Adrenal gland (tissue), 5 donors: ENCODE data around the gene DIP2C.

Experiments used
- POLR2A ChIP-seq, 2 donors: fragments of 450-650 bp; IDR thresholded peaks; one replicate each; pipeline ENCODE4 v1.6.1; 2017; ENCODE audit warnings: antibody characterized with exemption in 2 of 2, mild to moderate bottlenecking in 2 of 2, moderate library complexity in 1 of 2
- TF ChIP-seq, protein P1 (sequence below), 6 experiments: fragments of 450-650 bp in 4 of 6; fragments of 200-600 bp in 2 of 6; sonication (generic) in 1 of 6; IDR thresholded peaks; 1 replicate in 5 of 6; 2 replicates in 1 of 6; pipeline versions ENCODE4 v1.5.1 to v1.8.0; 2016 to 2021; ENCODE audit warnings: antibody characterized with exemption in 6 of 6, mild to moderate bottlenecking in 2 of 6, moderate library complexity in 1 of 6
- donor health status: DM: no; HTN: no; CAD: no.

DNA sequence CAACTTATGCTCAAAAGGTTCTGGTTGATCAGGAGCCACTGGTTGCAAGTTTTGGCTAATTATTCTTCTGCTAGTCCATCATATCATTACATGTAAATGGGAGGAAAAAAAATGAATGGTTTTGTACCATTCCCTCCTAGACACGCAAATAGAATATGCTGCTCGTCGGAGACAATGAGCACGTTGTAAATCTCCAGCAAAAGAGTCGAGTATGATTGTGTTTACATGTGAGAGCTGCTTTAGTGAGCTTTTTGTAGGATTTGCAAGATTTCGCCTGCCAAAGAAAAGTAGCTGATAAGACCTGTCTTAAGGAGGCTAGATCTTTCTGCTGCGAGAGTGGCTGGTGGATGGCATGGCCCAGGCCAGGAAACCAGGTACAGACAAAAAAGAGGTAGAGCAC, 445.2 kb downstream of the DIP2C start:
- TF ChIP-seq, protein P1, sequence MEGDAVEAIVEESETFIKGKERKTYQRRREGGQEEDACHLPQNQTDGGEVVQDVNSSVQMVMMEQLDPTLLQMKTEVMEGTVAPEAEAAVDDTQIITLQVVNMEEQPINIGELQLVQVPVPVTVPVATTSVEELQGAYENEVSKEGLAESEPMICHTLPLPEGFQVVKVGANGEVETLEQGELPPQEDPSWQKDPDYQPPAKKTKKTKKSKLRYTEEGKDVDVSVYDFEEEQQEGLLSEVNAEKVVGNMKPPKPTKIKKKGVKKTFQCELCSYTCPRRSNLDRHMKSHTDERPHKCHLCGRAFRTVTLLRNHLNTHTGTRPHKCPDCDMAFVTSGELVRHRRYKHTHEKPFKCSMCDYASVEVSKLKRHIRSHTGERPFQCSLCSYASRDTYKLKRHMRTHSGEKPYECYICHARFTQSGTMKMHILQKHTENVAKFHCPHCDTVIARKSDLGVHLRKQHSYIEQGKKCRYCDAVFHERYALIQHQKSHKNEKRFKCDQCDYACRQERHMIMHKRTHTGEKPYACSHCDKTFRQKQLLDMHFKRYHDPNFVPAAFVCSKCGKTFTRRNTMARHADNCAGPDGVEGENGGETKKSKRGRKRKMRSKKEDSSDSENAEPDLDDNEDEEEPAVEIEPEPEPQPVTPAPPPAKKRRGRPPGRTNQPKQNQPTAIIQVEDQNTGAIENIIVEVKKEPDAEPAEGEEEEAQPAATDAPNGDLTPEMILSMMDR (IDR thresholded peaks at IDR 0.05), result no peak
- TF ChIP-seq POLR2A (IDR thresholded peaks at IDR 0.05), result no peak
